ENCODE data around the gene CES5A.

GRCh38 chr16:55849536-55849935 lies 25.6 kb downstream of the CES5A start:
- TF ChIP-seq FOXM1 (IDR thresholded peaks at IDR 0.05; ENCODE audit: borderline replicate concordance, low read depth) (no peak), YY1 (IDR thresholded peaks at IDR 0.05; ENCODE audit: low read depth) (no peak), EP300 (IDR thresholded peaks at IDR 0.05; ENCODE audit: borderline replicate concordance) (no peak), CREB1 (IDR thresholded peaks at IDR 0.05; ENCODE audit: low read depth) (no peak), NFIC (IDR thresholded peaks at IDR 0.05) (no peak), TCF12 (IDR thresholded peaks at IDR 0.05; ENCODE audit: low read depth) (no peak), RAD21 (IDR thresholded peaks at IDR 0.05; ENCODE audit: low read depth) (no peak), TAF1 (IDR thresholded peaks at IDR 0.05; ENCODE audit: low read depth) (no peak), USF1 (IDR thresholded peaks at IDR 0.05) (no peak), MAX (IDR thresholded peaks at IDR 0.05) (no peak), ZBTB7A (IDR thresholded peaks at IDR 0.05; ENCODE audit: low read depth) (no peak), TEAD4 (IDR thresholded peaks at IDR 0.05) (no peak), EGR1 (IDR thresholded peaks at IDR 0.05) (no peak)
- TF ChIP-seq, protein P1, sequence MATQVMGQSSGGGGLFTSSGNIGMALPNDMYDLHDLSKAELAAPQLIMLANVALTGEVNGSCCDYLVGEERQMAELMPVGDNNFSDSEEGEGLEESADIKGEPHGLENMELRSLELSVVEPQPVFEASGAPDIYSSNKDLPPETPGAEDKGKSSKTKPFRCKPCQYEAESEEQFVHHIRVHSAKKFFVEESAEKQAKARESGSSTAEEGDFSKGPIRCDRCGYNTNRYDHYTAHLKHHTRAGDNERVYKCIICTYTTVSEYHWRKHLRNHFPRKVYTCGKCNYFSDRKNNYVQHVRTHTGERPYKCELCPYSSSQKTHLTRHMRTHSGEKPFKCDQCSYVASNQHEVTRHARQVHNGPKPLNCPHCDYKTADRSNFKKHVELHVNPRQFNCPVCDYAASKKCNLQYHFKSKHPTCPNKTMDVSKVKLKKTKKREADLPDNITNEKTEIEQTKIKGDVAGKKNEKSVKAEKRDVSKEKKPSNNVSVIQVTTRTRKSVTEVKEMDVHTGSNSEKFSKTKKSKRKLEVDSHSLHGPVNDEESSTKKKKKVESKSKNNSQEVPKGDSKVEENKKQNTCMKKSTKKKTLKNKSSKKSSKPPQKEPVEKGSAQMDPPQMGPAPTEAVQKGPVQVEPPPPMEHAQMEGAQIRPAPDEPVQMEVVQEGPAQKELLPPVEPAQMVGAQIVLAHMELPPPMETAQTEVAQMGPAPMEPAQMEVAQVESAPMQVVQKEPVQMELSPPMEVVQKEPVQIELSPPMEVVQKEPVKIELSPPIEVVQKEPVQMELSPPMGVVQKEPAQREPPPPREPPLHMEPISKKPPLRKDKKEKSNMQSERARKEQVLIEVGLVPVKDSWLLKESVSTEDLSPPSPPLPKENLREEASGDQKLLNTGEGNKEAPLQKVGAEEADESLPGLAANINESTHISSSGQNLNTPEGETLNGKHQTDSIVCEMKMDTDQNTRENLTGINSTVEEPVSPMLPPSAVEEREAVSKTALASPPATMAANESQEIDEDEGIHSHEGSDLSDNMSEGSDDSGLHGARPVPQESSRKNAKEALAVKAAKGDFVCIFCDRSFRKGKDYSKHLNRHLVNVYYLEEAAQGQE (IDR thresholded peaks at IDR 0.05; ENCODE audit: low read depth): no peak

Measured in Ishikawa (cell line).